Activated CD4-positive, alpha-beta T cell treated with anti-CD3 and anti-CD28 coated beads, Interleukin-2, amount 50 U/mL, for 48 hours (primary cell): Measurements from ENCODE around the gene PCLO.
"Not testable (repeated sequence)": the region's sequence is repeated elsewhere in the genome, so short reads cannot be mapped to it uniquely, and the experiment has no call there.

Source experiments
- DNase-seq, 2 experiments: peaks; one replicate each; pipeline ENCODE4 v3.0.0-alpha.2; 2020

PCLO gene

DNA sequence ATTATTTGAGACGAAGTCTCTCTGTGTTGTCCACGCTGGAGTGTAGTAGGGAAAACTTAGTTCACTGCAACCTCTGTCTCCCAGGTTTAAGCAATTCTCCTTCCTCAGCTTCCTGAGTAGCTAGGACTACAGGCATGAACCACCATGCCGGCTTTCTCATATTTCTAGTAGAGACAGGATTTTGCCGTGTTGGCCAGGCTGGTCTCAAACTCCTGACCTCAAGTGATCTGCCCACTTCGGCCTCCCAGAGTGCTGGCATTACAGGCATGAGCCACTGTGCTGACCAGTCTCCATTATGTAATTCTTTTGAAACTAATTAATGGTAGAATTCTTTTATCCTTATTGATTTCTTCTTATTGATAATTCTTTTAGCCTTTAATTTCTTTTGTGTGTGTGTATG, 32.5 kb downstream of the PCLO start:
- DNase-seq = no peak

- DNase-seq = no peak
Measured at GRCh38 chr7:83119494-83119893, 43.2 kb downstream of the PCLO start.

DNA sequence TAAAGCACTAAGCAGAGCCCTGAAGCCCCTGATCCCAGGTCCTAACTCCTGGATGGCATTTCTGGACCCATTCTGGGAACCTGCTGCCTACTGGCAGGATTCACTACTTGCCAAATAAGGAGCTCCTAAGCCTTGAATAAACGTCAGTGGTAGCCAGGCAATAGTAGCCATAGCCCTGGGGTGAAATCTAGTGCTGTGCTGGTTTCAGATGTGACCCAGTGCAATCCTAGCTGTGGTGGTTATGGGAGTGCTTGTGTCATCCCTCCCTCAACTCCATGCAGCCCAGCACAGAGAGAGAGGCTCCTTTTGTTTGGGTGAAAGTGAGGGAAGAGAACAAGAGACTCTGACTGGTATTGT, 43.7 kb downstream of the PCLO start:
- no peak for DNase-seq

GRCh38 chr7:83118347-83119025, 44.2 kb downstream of the PCLO start:
- DNase-seq = no peak

GRCh38 chr7:83117466-83117865, 45.2 kb downstream of the PCLO start:
- DNase-seq = no peak

GRCh38 chr7:83111391-83111790, 51.3 kb downstream of the PCLO start:
- no peak for DNase-seq

- no peak for DNase-seq
Measured at GRCh38 chr7:83109352-83109751, 53.3 kb downstream of the PCLO start.

GRCh38 chr7:83105948-83106347, 56.7 kb downstream of the PCLO start:
- no peak for DNase-seq

GRCh38 chr7:83105063-83105462, 57.6 kb downstream of the PCLO start:
- no peak for DNase-seq

DNA sequence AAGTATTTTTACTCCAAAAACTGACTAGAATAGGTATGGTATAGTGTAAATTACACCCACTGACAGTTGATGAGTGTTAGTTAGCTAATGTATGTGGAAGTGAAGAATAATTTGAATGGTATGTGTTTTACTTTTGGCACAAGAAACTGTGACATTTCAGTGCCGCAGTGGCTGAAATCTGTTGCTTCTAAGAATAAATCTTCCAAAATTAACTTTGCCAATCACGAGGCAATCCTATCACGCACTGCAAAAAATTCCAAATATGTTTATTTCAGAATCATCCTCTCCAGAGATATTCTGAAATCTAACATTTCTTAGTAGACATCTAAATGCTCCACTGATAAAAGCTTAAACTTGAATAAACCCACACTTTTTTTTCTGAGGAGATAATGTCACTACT, 61.2 kb downstream of the PCLO start:
- no peak for DNase-seq

DNA sequence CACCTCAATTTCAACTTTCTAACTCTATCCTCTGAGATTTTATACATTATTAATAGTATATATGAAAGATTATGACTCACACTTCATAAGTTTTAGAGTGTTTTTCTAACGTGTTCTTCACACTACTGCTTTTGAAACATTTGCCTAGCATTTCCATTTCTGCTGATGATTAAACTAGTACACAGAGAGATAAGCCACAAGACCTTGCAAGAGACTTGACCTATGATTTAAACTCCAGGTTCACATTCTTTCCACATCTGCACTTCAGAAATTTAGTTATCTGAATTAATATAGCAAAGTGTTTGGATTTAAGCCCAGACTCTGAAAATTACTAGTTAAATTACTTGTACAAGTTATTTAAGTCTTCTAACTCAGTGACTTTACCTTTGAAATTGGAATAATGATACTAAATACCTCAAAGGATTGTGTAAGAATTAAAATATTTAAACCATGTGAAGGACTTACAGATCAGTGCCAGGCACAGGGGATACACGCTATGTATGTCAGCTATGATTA, 66.6 kb downstream of the PCLO start:
- DNase-seq = no peak

- no peak for DNase-seq
Measured at GRCh38 chr7:83085299-83085698, 77.4 kb downstream of the PCLO start.

GRCh38 chr7:83079879-83080278, 82.8 kb downstream of the PCLO start:
- not testable (repeated sequence) for DNase-seq

DNA sequence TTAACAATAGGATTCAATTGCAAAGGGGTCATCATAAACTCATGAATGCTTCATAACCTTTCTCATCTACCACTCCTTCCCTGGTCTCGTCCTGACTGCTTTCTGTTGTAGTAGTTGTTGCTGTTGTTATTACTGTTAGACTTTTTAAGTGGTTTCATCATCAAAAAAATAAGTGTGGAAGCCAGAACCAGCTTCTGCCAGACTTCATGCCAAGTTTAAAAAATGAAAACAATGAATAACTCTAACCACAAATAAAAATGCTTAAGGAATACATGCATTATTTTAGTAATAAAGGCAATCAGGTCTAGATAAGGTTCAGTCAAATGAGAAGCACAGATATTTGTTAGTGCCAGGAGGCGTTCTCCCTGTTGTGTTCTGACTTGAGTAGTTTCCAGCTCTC, 85.4 kb downstream of the PCLO start:
- no peak for DNase-seq

DNA sequence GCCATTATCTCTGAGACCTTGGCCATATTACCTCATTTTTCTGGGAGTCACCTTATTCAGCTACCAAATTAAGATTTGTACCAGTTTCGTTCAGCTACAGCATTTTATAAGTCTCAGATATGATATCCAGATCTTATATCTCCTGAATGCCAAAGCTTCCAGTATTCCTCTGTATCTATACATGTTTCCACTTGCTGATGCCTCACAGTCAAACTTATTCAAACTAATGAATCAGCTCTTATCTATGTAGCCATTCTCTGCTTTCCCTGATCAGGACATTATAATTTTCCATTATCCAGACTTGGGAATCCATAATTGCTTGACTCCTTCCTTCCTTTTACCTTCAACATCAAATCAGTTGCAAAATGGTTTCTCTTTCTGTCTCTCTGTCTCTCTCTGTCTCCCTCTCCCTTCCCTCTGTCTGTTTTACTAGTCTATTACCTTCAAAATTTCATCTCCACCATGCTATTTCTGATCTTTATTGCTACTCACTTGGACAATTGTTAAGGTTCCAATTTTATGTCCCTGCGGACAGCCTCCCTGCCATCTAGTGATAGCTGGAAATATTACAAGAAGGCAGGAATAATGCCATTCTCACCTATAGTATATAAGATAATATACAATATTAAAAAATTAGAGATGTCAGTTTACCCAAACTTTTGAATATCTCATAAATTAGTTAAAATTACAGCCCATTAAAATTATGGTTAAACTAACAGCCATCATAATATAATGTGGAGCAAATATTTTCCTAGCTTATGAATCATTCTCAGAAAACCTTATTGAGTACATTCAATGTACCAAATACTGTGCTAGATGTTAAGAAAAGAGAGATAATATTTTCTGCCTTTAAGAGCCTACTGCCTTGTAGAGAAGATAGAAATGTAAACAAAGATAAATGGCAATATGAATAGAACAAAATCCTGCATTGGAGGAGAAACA, 89.8 kb downstream of the PCLO start:
- DNase-seq = no peak

DNA sequence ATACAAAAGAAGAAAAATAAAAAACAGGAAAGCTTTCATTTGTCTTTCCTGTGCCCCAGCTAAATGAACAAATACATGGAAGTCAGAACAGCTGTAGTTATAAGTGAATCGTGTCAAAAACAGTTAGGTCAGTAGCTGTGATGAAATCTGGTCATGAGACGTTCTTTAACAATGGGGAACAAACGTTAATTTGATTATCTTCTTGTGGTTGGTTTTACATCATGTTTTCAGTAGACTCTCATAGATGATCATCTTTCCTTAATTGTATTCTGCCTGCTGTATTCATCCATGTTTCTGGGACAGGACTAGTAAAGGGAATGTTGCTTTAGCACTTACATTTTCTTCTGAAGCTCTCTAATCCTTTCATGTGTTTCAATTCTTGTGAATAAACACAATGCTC, 97.0 kb downstream of the PCLO start:
- DNase-seq = no peak

GRCh38 chr7:83060218-83060617, 102.5 kb downstream of the PCLO start:
- no peak for DNase-seq

- no peak for DNase-seq
Measured at GRCh38 chr7:83058667-83059066, 104.0 kb downstream of the PCLO start.

DNA sequence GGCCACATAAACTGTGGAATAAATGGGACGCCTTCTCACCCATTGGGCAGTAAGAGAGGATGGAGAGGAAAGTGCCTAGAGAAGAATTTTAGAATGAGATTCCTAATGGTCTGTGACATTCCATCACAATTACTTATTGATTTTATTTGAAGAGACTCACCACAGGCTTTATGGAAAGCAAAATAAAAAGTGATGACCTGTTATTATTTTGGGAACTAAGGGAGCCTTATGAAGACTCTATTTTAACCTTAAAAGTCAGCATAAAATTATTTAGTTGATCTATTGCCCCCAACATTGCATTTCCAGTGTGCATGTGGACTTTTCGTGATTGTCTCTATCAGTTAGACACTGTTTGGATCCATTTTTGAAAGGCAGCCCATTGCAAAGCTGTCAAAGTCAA, 107.5 kb downstream of the PCLO start:
- no peak for DNase-seq

GRCh38 chr7:83054472-83054871, 108.2 kb downstream of the PCLO start:
- DNase-seq = no peak

DNA sequence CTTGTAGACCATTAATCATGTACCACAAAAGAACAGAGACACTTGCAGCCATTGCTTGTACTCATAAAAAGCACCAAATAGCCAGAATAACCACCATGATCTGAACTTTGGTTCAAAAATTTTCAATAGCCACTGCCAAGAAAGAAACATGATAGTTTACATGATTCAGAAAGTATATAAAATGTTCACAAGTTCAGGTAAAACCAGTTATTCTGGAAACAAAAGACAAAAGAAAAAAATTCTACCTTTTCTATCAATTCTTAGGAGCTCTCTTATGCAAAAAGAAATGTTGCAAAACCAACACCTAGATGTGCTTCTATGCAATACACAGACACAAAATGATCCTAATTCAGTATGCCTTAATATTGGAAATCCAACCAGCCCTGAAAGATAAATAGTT, 108.7 kb downstream of the PCLO start:
- no peak for DNase-seq

DNA sequence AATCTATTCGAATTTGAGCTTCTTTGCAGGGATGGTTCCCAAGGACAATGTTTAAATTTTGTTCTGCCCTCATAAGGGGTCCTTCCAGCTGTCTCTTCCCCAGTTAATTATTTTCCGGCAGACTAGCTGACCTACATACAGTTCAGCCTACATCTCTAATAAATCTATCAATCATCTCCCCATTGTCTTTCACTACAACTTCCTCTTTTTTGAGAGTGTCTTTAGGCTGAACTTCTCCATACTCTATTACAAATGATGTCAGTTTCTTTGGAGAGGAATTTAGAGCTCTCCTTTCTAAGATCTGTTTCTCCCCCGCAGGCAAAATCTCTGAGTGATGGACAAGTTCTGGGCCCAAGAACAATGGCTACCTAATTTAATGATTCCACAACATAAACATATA, 122.2 kb downstream of the PCLO start:
- no peak for DNase-seq

DNA sequence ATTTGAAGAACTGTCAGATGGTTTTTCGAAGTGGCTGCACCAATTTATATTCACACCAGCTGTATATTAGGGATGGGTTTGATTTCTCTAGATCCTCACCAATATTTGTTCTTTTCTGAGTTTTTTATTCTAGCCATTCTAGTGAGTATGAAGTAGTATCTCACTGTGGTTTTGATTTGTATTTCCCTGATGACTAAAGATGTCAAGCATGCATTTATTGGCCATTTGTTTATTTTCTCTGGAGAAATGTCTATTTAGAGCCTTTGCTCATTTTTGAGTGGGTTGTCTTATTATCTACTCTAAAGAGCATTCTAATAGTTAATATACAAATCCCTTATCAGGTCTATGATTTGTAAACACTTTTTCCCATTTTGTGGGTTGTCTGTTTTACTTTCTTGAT, 123.9 kb downstream of the PCLO start:
- no peak for DNase-seq

DNA sequence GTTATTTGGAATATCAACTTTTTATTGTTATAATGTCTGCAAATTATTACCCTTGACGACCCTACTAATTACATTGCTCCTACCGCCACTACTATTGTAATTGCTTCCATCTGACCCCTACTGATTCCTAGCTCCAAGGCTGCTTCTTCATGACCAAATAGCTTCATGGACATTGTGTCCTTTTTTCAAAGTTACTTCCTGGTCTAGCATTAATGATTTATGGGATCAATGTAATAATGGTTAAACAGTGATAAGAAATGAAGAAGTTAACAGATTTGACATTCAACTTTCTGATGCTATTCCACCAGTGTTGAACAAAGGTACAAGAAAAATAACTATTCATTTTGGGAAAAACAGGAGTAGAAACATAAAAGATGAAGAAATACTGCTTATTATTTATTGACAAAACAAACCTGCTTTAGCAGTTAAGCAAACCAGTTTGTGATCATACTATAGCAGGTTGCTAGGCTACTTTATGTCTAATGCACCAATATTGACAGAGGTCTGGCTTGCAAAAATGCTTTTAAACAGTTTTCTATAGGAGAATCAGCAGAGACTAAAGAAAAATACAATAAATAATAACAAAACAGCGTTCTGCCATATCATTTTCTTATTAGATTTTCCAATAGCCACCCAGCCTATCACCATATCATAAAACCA, 125.8 kb downstream of the PCLO start:
- DNase-seq = no peak
